Measurements from ENCODE around the gene RFPL4AL1. TPM values are rescaled to one million over a fixed set of nuclear protein-coding genes. Genes with fewer than 3 reads are reported as not detected.

The RFPL4AL1 gene
- total RNA-seq, 1 donor from 2014 or later = not detected

Other genes with a start within 250 kb of the RFPL4AL1 start
- 10.2 TPM for gene SBK2, start 232.0 kb upstream of the RFPL4AL1 start, total RNA-seq
- not detected for gene SBK3, start 223.6 kb upstream of the RFPL4AL1 start, total RNA-seq
- gene ZNF579, start 188.3 kb upstream of the RFPL4AL1 start, total RNA-seq = 4.1 TPM
- 5.9 TPM for gene FIZ1, start 169.6 kb upstream of the RFPL4AL1 start, total RNA-seq
- 16.0 TPM for gene ZNF524, start 168.8 kb upstream of the RFPL4AL1 start, total RNA-seq
- gene ZNF865, start 163.5 kb upstream of the RFPL4AL1 start, total RNA-seq = 5.0 TPM
- gene ZNF784, start 144.6 kb upstream of the RFPL4AL1 start, total RNA-seq = 9.8 TPM
- 4.4 TPM for gene ZNF580, start 128.1 kb upstream of the RFPL4AL1 start, total RNA-seq
- 16.3 TPM for gene ZNF581, start 125.5 kb upstream of the RFPL4AL1 start, total RNA-seq
- 8.6 TPM for gene CCDC106, start 120.9 kb upstream of the RFPL4AL1 start, total RNA-seq
- gene U2AF2, start 114.1 kb upstream of the RFPL4AL1 start, total RNA-seq = 85.9 TPM
- 62.2 TPM for gene EPN1, start 93.9 kb upstream of the RFPL4AL1 start, total RNA-seq
- not detected for gene NLRP9, start 30.7 kb upstream of the RFPL4AL1 start, total RNA-seq
- gene RFPL4A, start 10.0 kb upstream of the RFPL4AL1 start, total RNA-seq = 2.5 TPM
- not detected for gene NLRP11, start 62.9 kb downstream of the RFPL4AL1 start, total RNA-seq
- not detected for gene NLRP4, start 67.4 kb downstream of the RFPL4AL1 start, total RNA-seq
- gene NLRP13, start 163.2 kb downstream of the RFPL4AL1 start, total RNA-seq = not detected
- not detected for gene NLRP8, start 178.7 kb downstream of the RFPL4AL1 start, total RNA-seq
- gene NLRP5, start 217.7 kb downstream of the RFPL4AL1 start, total RNA-seq = not detected